GM19351 (cell line): ENCODE measurements around the gene CAB39.
A peak's percentile ranks its signal among the peaks of the same experiment; 100 is the strongest.
"Not testable (repeated sequence)": the region's sequence is repeated elsewhere in the genome, so short reads cannot be mapped to it uniquely, and the experiment has no call there.

ENCODE experiments used
- ATAC-seq: cut with Tn5 transposase; IDR thresholded peaks from one replicate; pipeline ENCODE4 v1.9.1; 2021; ENCODE audit warnings: mild to moderate bottlenecking, moderate library complexity; ENCODE audit not compliant: unreplicated experiment

The CAB39 gene

GRCh38 chr2:230713331-230714135 lies 891 bp downstream of the CAB39 start:
- peak; percentile 15 for ATAC-seq

- no peak for ATAC-seq
These were observed 1.5 kb downstream of the CAB39 start for GRCh38 chr2:230714136-230714480.

GRCh38 chr2:230715201-230715600 lies 2.6 kb downstream of the CAB39 start:
- ATAC-seq, result no peak

GRCh38 chr2:230716588-230716987 lies 3.9 kb downstream of the CAB39 start:
- no peak for ATAC-seq

- ATAC-seq, result no peak
These were observed 5.0 kb downstream of the CAB39 start for GRCh38 chr2:230717600-230717999.

- no peak for ATAC-seq
These were observed 6.7 kb downstream of the CAB39 start for GRCh38 chr2:230719340-230719739.

- ATAC-seq, result no peak
These were observed 9.1 kb downstream of the CAB39 start for GRCh38 chr2:230721712-230722111.

- ATAC-seq, result no peak
These were observed 9.7 kb downstream of the CAB39 start for GRCh38 chr2:230722207-230722885.

GRCh38 chr2:230723363-230723762 lies 10.7 kb downstream of the CAB39 start:
- ATAC-seq, result no peak

GRCh38 chr2:230724957-230725356 lies 12.3 kb downstream of the CAB39 start:
- ATAC-seq, result not testable (repeated sequence)

GRCh38 chr2:230731512-230731911 lies 18.9 kb downstream of the CAB39 start:
- no peak for ATAC-seq

GRCh38 chr2:230732914-230733401 lies 20.3 kb downstream of the CAB39 start:
- no peak for ATAC-seq

GRCh38 chr2:230734247-230735175 lies 21.9 kb downstream of the CAB39 start:
- no peak for ATAC-seq

GRCh38 chr2:230735884-230736283 lies 23.2 kb downstream of the CAB39 start:
- ATAC-seq, result peak; percentile 43

GRCh38 chr2:230737300-230737699 lies 24.7 kb downstream of the CAB39 start:
- ATAC-seq, result no peak

- ATAC-seq, result no peak
These were observed 25.2 kb downstream of the CAB39 start for GRCh38 chr2:230737791-230738226.

GRCh38 chr2:230738391-230738811 lies 25.8 kb downstream of the CAB39 start:
- ATAC-seq, result no peak

- ATAC-seq, result no peak
These were observed 26.3 kb downstream of the CAB39 start for GRCh38 chr2:230738924-230739323.

GRCh38 chr2:230739961-230740360 lies 27.3 kb downstream of the CAB39 start:
- no peak for ATAC-seq

GRCh38 chr2:230742781-230743180 lies 30.1 kb downstream of the CAB39 start:
- no peak for ATAC-seq

GRCh38 chr2:230746213-230746612 lies 33.6 kb downstream of the CAB39 start:
- no peak for ATAC-seq
